Endothelial cell of umbilical vein (primary cell): ENCODE results near the gene IKZF3. TPM values are rescaled to one million over a fixed set of nuclear protein-coding genes. Genes with fewer than 3 reads are reported as not detected.

Experiments used
- BruUV-seq: library from RNA; stranded (reverse); fragments of 400-500 nt; replicated peaks from 2 replicates; lab custom pipeline; 2021; lab: Mats Ljungman, UMichigan
- CTCF ChIA-PET: fragments of 300-600, 350-600 bp; sonication (Branson Sonifier 250); formaldehyde crosslinking; loops from one replicate; lab custom pipeline; 2021; ENCODE audit warnings: antibody characterized with exemption, inconsistent platforms; lab: Charles Lee
- POLR2A ChIA-PET: fragments of 300-600, 350-600 bp; sonication (Branson Sonifier 250); formaldehyde crosslinking; loops from one replicate; lab custom pipeline; 2021; ENCODE audit warnings: antibody characterized with exemption, inconsistent platforms; lab: Charles Lee
- DNase-seq: peaks from one replicate; pipeline ENCODE4 v3.0.0-alpha.2; 2011; ENCODE audit warnings: low read depth, low spot score
- FAIRE-seq: peaks from 2 replicates; lab custom pipeline; 2011; peaks lifted over from hg19 to GRCh38; lab: Jason Lieb, UNC
- H2AFZ ChIP-seq: 2 replicates; pipeline ENCODE4 v1.6.0; 2012; ENCODE audit warnings: low read depth, low read length, control low read depth, inconsistent platforms
- H3K27ac ChIP-seq: 2 replicates; pipeline ENCODE4 v1.5.1; 2011; ENCODE audit warnings: low read depth, mild to moderate bottlenecking, control low read depth, low read length, moderate library complexity; ENCODE audit not compliant: insufficient read depth
- H3K27me3 ChIP-seq, 2 experiments: 2 replicates each; pipeline versions ENCODE4 v1.6.0 to v1.6.1; 2011; ENCODE audit warnings: low read length in 2 of 2, mixed read lengths in 1 of 2; ENCODE audit not compliant: control insufficient read depth in 2 of 2, insufficient read depth in 2 of 2
- H3K36me3 ChIP-seq, 2 experiments: 2 replicates in 1 of 2; 3 replicates in 1 of 2; pipeline ENCODE4 v1.5.1; 2011; ENCODE audit warnings: low read length in 2 of 2, mild to moderate bottlenecking in 1 of 2, moderate library complexity in 1 of 2; ENCODE audit not compliant: control insufficient read depth in 2 of 2, insufficient read depth in 2 of 2; ENCODE audit errors: extremely low read depth in 1 of 2
- H3K4me1 ChIP-seq: 3 replicates; pipeline ENCODE4 v1.5.1; 2011; ENCODE audit warnings: mild to moderate bottlenecking, low read length; ENCODE audit not compliant: control insufficient read depth, insufficient read depth; ENCODE audit errors: extremely low read depth
- H3K4me2 ChIP-seq: 2 replicates; pipeline ENCODE4 v1.6.1; 2011; ENCODE audit warnings: low read length, control low read depth, mixed read lengths; ENCODE audit not compliant: insufficient read depth
- H3K4me3 ChIP-seq, 3 experiments: fragments of 200-600 bp in 1 of 3; sonication (generic), shearing (Covaris generic) in 1 of 3; replicated peaks in 1 of 3; 2 replicates each; pipeline ENCODE4 v1.5.1; 2011 to 2016; ENCODE audit warnings: control low read depth in 3 of 3, low read length in 3 of 3, mild to moderate bottlenecking in 2 of 3, inconsistent platforms in 1 of 3, low read depth in 1 of 3, moderate library complexity in 1 of 3; ENCODE audit not compliant: insufficient read depth in 1 of 3
- H3K79me2 ChIP-seq: 2 replicates; pipeline ENCODE4 v1.6.0; 2012; ENCODE audit warnings: low read length, inconsistent platforms; ENCODE audit not compliant: control insufficient read depth, insufficient read depth
- H3K9ac ChIP-seq: replicated peaks from 2 replicates; pipeline ENCODE3; 2011; ENCODE audit warnings: low read length, control low read depth; ENCODE audit not compliant: insufficient read depth; ENCODE audit errors: extremely low read depth
- H3K9me1 ChIP-seq: replicated peaks from 3 replicates; pipeline ENCODE4 v1.6.0; 2011; ENCODE audit warnings: mild to moderate bottlenecking, low read length; ENCODE audit not compliant: control insufficient read depth, insufficient read depth; ENCODE audit errors: extremely low read depth
- H3K9me3 ChIP-seq: replicated peaks from 2 replicates; pipeline ENCODE4 v1.5.1; 2012; ENCODE audit warnings: low read length, inconsistent platforms; ENCODE audit not compliant: control insufficient read depth, insufficient read depth
- H4K20me1 ChIP-seq: replicated peaks from 2 replicates; pipeline ENCODE3; 2011; ENCODE audit warnings: mild to moderate bottlenecking, low read length; ENCODE audit not compliant: control insufficient read depth, insufficient read depth; ENCODE audit errors: extremely low read depth
- EZH2 ChIP-seq: IDR thresholded peaks from 2 replicates; pipeline ENCODE4 v1.6.1; 2012; ENCODE audit warnings: borderline replicate concordance, low read depth, mild to moderate bottlenecking, moderate library complexity, low read length, inconsistent platforms; ENCODE audit not compliant: severe bottlenecking
- FOS ChIP-seq: IDR thresholded peaks from 2 replicates; pipeline ENCODE4 v1.6.1; 2011; ENCODE audit warnings: mild to moderate bottlenecking, low read length, moderate library complexity, borderline replicate concordance; ENCODE audit not compliant: insufficient read depth
- GATA2 ChIP-seq: IDR thresholded peaks from 2 replicates; pipeline ENCODE4 v1.7.0; 2011; ENCODE audit warnings: low read depth, mild to moderate bottlenecking, moderate library complexity, mixed read lengths, low read length; ENCODE audit not compliant: insufficient read length, insufficient read depth
- JUN ChIP-seq: IDR thresholded peaks from 2 replicates; pipeline ENCODE4 v1.6.1; 2011; ENCODE audit warnings: borderline replicate concordance, low read depth; ENCODE audit not compliant: insufficient read length, insufficient read depth
- MYC ChIP-seq: IDR thresholded peaks from one replicate; pipeline ENCODE4 v1.6.1; 2011; ENCODE audit warnings: mild to moderate bottlenecking, low read depth, low read length
- POLR2A ChIP-seq: IDR thresholded peaks from 2 replicates; pipeline ENCODE4 v1.6.1; 2012; ENCODE audit warnings: low read depth, mild to moderate bottlenecking, control low read depth, low read length
- POLR2AphosphoS5 ChIP-seq: IDR thresholded peaks from 2 replicates; pipeline ENCODE4 v1.6.1; 2012; ENCODE audit warnings: low read depth, mild to moderate bottlenecking, control low read depth, low read length, moderate library complexity; ENCODE audit not compliant: insufficient read depth
- dilution Hi-C: fragments of 300-500 bp; cut with MboI; formaldehyde crosslinking; loops from one replicate; pipeline ENCODE4 v1.15.0; 2019; ENCODE audit warnings: low sequenced_read_pairs; ENCODE audit not compliant: extremely low pct_ligation_motif_present
- intact Hi-C: fragments of 100-400 bp; cut with micrococcal nuclease; formaldehyde crosslinking; loops from one replicate; pipeline ENCODE4 v1.10.0; 2022
- polyA plus RNA-seq, 4 experiments: library from polyadenylated mRNA; depleted of rRNA in 3 of 4; stranded (reverse) in 3 of 4; unstranded in 1 of 4; fragments of >200 nt; gene quantifications; 2 replicates each; pipeline versions ENCODE4 v1.2.1 to v1.2.3, GENCODE V29; 2011 to 2012; ENCODE audit warnings: missing spikeins in 1 of 4
- total RNA-seq: library from RNA; stranded (reverse); gene quantifications from 2 replicates; pipeline ENCODE4 v1.2.3, GENCODE V29; 2021
- TF ChIP-seq, protein P1 (sequence below), 2 donors: IDR thresholded peaks; 1 replicate in 1 of 2; 2 replicates in 1 of 2; pipeline ENCODE4 v1.5.1; 2011; ENCODE audit warnings: low read length in 2 of 2, mild to moderate bottlenecking in 2 of 2, moderate library complexity in 2 of 2, control low read depth in 1 of 2, inconsistent platforms in 1 of 2, low read depth in 1 of 2; ENCODE audit not compliant: insufficient read depth in 1 of 2; ENCODE audit errors: extremely low read depth in 1 of 2
- TF ChIP-seq, protein P2 (sequence below): IDR thresholded peaks from 2 replicates; pipeline ENCODE4 v1.6.1; 2011; ENCODE audit not compliant: insufficient read depth, insufficient read length

IKZF3 gene
- total and polyA plus RNA-seq, 2 donors (not counting 3 experiments of a cell fraction or from before 2014, with no cell fraction given), result not detected

DNA sequence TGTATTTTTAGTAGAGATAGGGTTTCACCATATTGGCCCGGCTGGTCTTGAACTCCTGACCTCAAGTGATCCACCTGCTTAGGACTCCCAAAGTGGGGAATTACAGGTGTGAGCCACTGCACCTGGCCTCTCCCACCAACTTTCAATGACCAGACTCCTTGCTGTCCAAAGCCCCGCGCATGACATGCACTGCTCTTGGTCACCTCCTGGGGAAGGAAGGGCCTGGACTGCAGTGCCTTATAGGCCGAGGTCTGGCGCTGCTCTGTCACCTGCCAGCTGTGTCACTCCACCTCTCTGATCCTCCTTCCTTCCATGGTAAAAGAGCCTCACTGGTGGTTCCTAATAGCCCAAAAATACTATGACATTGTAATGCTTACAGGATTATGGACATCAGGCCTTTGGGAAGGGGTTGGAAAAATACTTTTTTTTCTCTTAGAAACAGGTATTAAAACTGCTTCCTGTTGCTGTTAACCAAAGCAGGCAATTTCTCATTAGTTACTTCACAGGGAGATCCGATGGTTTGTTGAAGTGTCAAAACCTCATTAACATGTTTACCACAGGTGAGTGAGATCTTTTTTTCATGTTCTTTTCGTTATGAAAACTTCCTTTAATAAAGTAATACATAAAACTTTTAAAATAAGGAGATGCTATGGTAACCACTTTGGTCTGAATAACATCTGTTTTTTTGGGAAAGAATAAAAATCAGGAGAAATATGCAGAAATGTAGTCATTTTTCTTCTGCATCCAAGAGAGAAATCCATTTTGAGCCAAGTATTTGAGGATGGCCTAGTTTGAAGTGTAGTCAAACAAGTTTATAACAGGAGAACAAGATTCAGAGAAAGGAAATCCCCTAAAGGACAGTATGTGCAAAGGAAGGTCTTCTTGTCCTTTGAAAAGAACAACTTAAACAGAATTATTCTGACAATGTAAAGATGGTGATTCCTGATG lies 90.9 kb downstream of the IKZF3 start:
- FAIRE-seq (no peak), DNase-seq (no peak)
- dilution Hi-C loops (no loop called here), intact Hi-C loops (no loop called here)
- no peak overlapping the region for H3K4me2 ChIP-seq
- no TSS peak for BruUV-seq
- H3K4me3 ChIP-seq, result no peak overlapping the region
- H3K79me2 ChIP-seq, result no peaks in the 10 kb centered on the region
- H2AFZ ChIP-seq, result no peak overlapping the region
- TF ChIP-seq POLR2A (no peak), POLR2AphosphoS5 (no peak), FOS (no peak), MYC (no peak), GATA2 (no peak), EZH2 (no peak), JUN (no peak)
- TF ChIP-seq, protein P1, sequence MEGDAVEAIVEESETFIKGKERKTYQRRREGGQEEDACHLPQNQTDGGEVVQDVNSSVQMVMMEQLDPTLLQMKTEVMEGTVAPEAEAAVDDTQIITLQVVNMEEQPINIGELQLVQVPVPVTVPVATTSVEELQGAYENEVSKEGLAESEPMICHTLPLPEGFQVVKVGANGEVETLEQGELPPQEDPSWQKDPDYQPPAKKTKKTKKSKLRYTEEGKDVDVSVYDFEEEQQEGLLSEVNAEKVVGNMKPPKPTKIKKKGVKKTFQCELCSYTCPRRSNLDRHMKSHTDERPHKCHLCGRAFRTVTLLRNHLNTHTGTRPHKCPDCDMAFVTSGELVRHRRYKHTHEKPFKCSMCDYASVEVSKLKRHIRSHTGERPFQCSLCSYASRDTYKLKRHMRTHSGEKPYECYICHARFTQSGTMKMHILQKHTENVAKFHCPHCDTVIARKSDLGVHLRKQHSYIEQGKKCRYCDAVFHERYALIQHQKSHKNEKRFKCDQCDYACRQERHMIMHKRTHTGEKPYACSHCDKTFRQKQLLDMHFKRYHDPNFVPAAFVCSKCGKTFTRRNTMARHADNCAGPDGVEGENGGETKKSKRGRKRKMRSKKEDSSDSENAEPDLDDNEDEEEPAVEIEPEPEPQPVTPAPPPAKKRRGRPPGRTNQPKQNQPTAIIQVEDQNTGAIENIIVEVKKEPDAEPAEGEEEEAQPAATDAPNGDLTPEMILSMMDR (IDR thresholded peaks at IDR 0.05; ENCODE audit: extremely low read depth in 1 of 2, insufficient read depth in 1 of 2, low read depth in 1 of 2, low read length in 2 of 2), result no peak
- TF ChIP-seq, protein P2, sequence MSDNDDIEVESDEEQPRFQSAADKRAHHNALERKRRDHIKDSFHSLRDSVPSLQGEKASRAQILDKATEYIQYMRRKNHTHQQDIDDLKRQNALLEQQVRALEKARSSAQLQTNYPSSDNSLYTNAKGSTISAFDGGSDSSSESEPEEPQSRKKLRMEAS, result no peak
- no peak overlapping the region for H3K9ac ChIP-seq
- no peaks in the 10 kb centered on the region for H3K9me3 ChIP-seq
- H3K4me1 ChIP-seq, result no peaks in the 10 kb centered on the region
- CTCF ChIA-PET, result no interaction called here
- no peaks in the 10 kb centered on the region for H3K9me1 ChIP-seq
- POLR2A ChIA-PET, result no interaction called here
- no peak overlapping the region for H3K27ac ChIP-seq
- peaks cover 51 to 56% of the 10 kb centered on the region in 2 experiments for H3K27me3 ChIP-seq
- H3K36me3 ChIP-seq, result no peaks in the 10 kb centered on the region
- no peaks in the 10 kb centered on the region for H4K20me1 ChIP-seq
